Measurements from ENCODE around the gene SAMD9L. TPM values are rescaled to one million over a fixed set of nuclear protein-coding genes. Genes with fewer than 3 reads are reported as not detected.

SAMD9L gene
- total and polyA plus RNA-seq, 2 donors (not counting 1 experiment from before 2014, with no cell fraction given) = 20.2 to 45.8 TPM

DNA sequence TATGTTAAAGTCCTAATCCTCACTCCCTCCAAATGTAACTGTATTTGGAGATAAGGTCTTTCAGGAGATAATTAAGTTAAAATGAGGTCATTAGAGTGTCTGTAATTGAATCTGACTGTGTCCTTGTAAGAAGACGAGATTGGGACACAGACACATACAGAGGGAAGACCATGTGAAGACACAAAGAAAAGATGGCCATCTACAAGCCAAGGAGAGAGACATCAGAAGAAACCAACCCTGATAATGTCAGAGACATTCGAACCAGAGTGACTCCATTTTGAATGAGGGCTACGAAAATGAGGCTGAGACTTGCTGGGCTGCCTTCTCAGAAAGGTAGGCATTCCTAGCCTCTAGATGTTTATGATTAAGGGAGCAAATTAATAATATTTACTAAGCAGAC is 542 bp upstream of the SAMD9L start:
- Histone ChIP-seq H3K79me2 (ENCODE audit: control insufficient read depth, insufficient read depth, low read length) (peaks cover 37% of the 10 kb centered on the region), H3K4me2 (replicated peaks; ENCODE audit: low read depth, low read length, poor library complexity, severe bottlenecking) (peak overlapping the region; percentile 75), H3K9ac (ENCODE audit: low read length) (peak overlapping the region; percentile 75), H2AFZ (ENCODE audit: insufficient read depth, low read depth, low read length, poor library complexity, severe bottlenecking) (peak overlapping the region; percentile 68), H3K4me1 (ENCODE audit: control insufficient read depth in 2 of 2, insufficient read depth in 2 of 2, low read length in 2 of 2) (peaks cover 40 to 47% of the 10 kb centered on the region in 2 donors), H3K9me3 (ENCODE audit: control extremely low read depth in 1 of 3, control insufficient read depth in 2 of 3, insufficient read depth in 1 of 3, low read length in 2 of 3) (no peaks in the 10 kb centered on the region), H3K36me3 (replicated peaks in 1 of 2; ENCODE audit: control extremely low read depth in 1 of 2, control insufficient read depth in 1 of 2, extremely low read depth in 1 of 2, insufficient read depth in 2 of 2, low read length in 1 of 2) (peaks cover 4 to 12% of the 10 kb centered on the region in 2 experiments), H3K27me3 (replicated peaks in 1 of 4; ENCODE audit: control extremely low read depth in 1 of 4, control insufficient read depth in 3 of 4, insufficient read depth in 4 of 4, low read length in 3 of 4) (no peaks in the 10 kb centered on the region), H4K20me1 (ENCODE audit: control insufficient read depth, insufficient read depth, low read length, poor library complexity, severe bottlenecking) (peaks cover 3% of the 10 kb centered on the region), H3K27ac (ENCODE audit: low read length in 2 of 2) (peak overlapping the region; percentile 68 to 85), H3K4me3 (ENCODE audit: control extremely low read depth in 1 of 5, extremely low read depth in 1 of 5, insufficient read depth in 1 of 5, low read depth in 2 of 5, low read length in 4 of 5) (peak overlapping the region in 1 of 5 experiments; percentile 93)
- Mint-ChIP-seq H3K9me3 (ENCODE audit: insufficient read depth) (no peaks in the 10 kb centered on the region), H3K27me3 (no peaks in the 10 kb centered on the region), H3K4me3 (peak overlapping the region; percentile 81), H3K4me1 (peaks cover 48% of the 10 kb centered on the region), H3K27ac (peak overlapping the region; percentile 90)
- CTCF ChIA-PET = no interaction called here
- WGBS (ENCODE audit: insufficient coverage) = 93% methylated on average over 3 of the region's 3 CpGs
- ATAC-seq (ENCODE audit: low read depth) (no peak), DNase-seq (no peak)
- POLR2A ChIA-PET = no interaction called here
- no peak for TF ChIP-seq EZH2 (IDR thresholded peaks at IDR 0.05; ENCODE audit: borderline replicate concordance, insufficient read depth, low read depth, low read length, poor library complexity, severe bottlenecking)
- TF ChIP-seq, protein P1, sequence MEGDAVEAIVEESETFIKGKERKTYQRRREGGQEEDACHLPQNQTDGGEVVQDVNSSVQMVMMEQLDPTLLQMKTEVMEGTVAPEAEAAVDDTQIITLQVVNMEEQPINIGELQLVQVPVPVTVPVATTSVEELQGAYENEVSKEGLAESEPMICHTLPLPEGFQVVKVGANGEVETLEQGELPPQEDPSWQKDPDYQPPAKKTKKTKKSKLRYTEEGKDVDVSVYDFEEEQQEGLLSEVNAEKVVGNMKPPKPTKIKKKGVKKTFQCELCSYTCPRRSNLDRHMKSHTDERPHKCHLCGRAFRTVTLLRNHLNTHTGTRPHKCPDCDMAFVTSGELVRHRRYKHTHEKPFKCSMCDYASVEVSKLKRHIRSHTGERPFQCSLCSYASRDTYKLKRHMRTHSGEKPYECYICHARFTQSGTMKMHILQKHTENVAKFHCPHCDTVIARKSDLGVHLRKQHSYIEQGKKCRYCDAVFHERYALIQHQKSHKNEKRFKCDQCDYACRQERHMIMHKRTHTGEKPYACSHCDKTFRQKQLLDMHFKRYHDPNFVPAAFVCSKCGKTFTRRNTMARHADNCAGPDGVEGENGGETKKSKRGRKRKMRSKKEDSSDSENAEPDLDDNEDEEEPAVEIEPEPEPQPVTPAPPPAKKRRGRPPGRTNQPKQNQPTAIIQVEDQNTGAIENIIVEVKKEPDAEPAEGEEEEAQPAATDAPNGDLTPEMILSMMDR (IDR thresholded peaks at IDR 0.05) = no peak
- intact Hi-C loops (cut with micrococcal nuclease) = loop anchor here (1.0 to 5.0 kb wide), 3 partner anchors 17 to 51 kb away; no protein-coding TSS in a partner anchor

DNA sequence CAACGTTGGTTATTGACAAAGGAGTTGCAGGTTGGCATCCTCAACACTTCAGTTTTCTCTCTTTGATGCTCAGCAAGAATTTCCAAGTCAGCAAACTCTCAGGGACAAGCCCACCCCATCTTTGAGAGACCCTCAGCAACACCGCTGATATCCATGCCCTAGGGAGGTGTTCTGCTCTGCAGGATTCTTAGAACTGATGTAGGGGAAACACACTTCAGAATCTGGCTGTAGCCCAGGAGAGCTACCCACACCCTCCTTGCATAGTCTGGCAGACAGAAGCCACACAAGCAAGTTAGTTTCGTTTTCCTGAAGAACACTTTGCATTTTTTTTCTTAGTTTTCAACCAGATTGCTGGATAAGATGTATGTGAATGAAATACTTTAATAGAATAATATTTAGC is 822 bp downstream of the SAMD9L start:
- Histone ChIP-seq H3K79me2 (ENCODE audit: control insufficient read depth, insufficient read depth, low read length) (peaks cover 37% of the 10 kb centered on the region), H3K27me3 (replicated peaks in 1 of 4; ENCODE audit: control extremely low read depth in 1 of 4, control insufficient read depth in 3 of 4, insufficient read depth in 4 of 4, low read length in 3 of 4) (no peaks in the 10 kb centered on the region), H3K36me3 (replicated peaks in 1 of 2; ENCODE audit: control extremely low read depth in 1 of 2, control insufficient read depth in 1 of 2, extremely low read depth in 1 of 2, insufficient read depth in 2 of 2, low read length in 1 of 2) (peaks cover 13 to 26% of the 10 kb centered on the region in 2 experiments), H3K9me3 (ENCODE audit: control extremely low read depth in 1 of 3, control insufficient read depth in 2 of 3, insufficient read depth in 1 of 3, low read length in 2 of 3) (no peaks in the 10 kb centered on the region), H3K4me1 (ENCODE audit: control insufficient read depth in 2 of 2, insufficient read depth in 2 of 2, low read length in 2 of 2) (peaks cover 40 to 47% of the 10 kb centered on the region in 2 donors), H3K27ac (ENCODE audit: low read length in 2 of 2) (peak overlapping the region in 1 of 2 donors; percentile 85), H4K20me1 (ENCODE audit: control insufficient read depth, insufficient read depth, low read length, poor library complexity, severe bottlenecking) (peaks cover 3% of the 10 kb centered on the region), H3K4me3 (ENCODE audit: control extremely low read depth in 1 of 5, extremely low read depth in 1 of 5, insufficient read depth in 1 of 5, low read depth in 2 of 5, low read length in 4 of 5) (peak overlapping the region; percentile 43 to 93 (median 62)), H2AFZ (ENCODE audit: insufficient read depth, low read depth, low read length, poor library complexity, severe bottlenecking) (peak overlapping the region; percentile 37), H3K4me2 (replicated peaks; ENCODE audit: low read depth, low read length, poor library complexity, severe bottlenecking) (peak overlapping the region; percentile 75), H3K9ac (ENCODE audit: low read length) (peak overlapping the region; percentile 75)
- ATAC-seq (ENCODE audit: low read depth) (peak; percentile 67), DNase-seq (peak; percentile 43)
- TF ChIP-seq EZH2 (IDR thresholded peaks at IDR 0.05; ENCODE audit: borderline replicate concordance, insufficient read depth, low read depth, low read length, poor library complexity, severe bottlenecking) = no peak
- TF ChIP-seq, protein P1 (IDR thresholded peaks at IDR 0.05) = no peak
- no CpG with 5 or more reads among the region's 3 CpGs for WGBS (ENCODE audit: insufficient coverage)
- peak overlapping the region; percentile 85 for H3K27ac Mint-ChIP-seq
- no peaks in the 10 kb centered on the region for H3K9me3 Mint-ChIP-seq (ENCODE audit: insufficient read depth)
- ChIA-PET CTCF (interaction anchor here (0.9 kb wide), 1 partner anchor 81 kb away, joined by 3 read pairs; no protein-coding TSS in a partner anchor), POLR2A (no interaction called here)
- peaks cover 48% of the 10 kb centered on the region for H3K4me1 Mint-ChIP-seq
- intact Hi-C loops (cut with micrococcal nuclease) = loop anchor here (2.0 to 5.0 kb wide), 2 partner anchors 50 to 81 kb away; no protein-coding TSS in a partner anchor
- no peaks in the 10 kb centered on the region for H3K27me3 Mint-ChIP-seq
- peak overlapping the region; percentile 90 for H3K4me3 Mint-ChIP-seq
